PFSK-1 (cell line): ENCODE data around the gene RALGPS1.

Experiments used
- FOXP2 ChIP-seq: optimal IDR thresholded peaks from 2 replicates; pipeline ENCODE3; 2011; ENCODE audit warnings: borderline replicate concordance, control low read depth, inconsistent platforms; ENCODE audit not compliant: insufficient read depth; ENCODE audit errors: extremely low read length, extremely low read depth
- POLR2AphosphoS5 ChIP-seq: IDR thresholded peaks from 2 replicates; pipeline ENCODE4 v1.6.1; 2012; ENCODE audit warnings: low read depth, mild to moderate bottlenecking, control low read depth, low read length, moderate library complexity
- REST ChIP-seq, 2 experiments: IDR thresholded peaks; 2 replicates each; pipeline versions ENCODE4 v1.6.1 to v1.8.0; 2011 to 2012; ENCODE audit warnings: low read depth in 2 of 2, low read length in 2 of 2, control low read depth in 1 of 2, inconsistent platforms in 1 of 2, mild to moderate bottlenecking in 1 of 2, moderate library complexity in 1 of 2; ENCODE audit not compliant: insufficient read depth in 1 of 2
- SIN3A ChIP-seq: IDR thresholded peaks from 2 replicates; pipeline ENCODE4 v1.6.1; 2012; ENCODE audit warnings: mild to moderate bottlenecking, low read length, moderate library complexity, borderline replicate concordance; ENCODE audit not compliant: insufficient read depth
- TAF1 ChIP-seq: IDR thresholded peaks from 2 replicates; pipeline ENCODE4 v1.6.1; 2012; ENCODE audit warnings: low read length, control low read depth, borderline replicate concordance; ENCODE audit not compliant: insufficient read depth

Gene RALGPS1

DNA sequence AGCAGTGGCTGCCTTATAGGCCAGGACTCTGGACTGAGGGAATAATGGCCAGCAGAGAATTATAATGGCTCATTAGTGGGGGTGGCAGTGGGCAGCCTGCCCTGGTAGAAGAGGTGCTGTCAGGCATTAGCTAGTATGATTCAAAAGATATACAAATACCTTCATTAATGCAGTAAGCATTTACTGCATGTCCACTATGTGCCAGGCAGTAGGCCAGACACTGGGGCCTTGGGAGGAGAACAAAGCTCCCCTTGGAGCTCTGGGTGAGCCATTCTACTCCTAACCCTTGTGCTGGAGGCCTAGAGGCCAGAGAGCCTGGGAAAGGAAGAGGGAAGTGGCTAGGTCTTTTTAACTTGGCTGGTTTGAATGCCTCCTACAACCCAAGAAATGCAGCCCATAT is 348.0 kb downstream of the RALGPS1 start:
- TF ChIP-seq SIN3A, result no peak
- no peak for TF ChIP-seq TAF1
- no peak for TF ChIP-seq FOXP2
- TF ChIP-seq REST (IDR thresholded peaks at IDR 0.05; ENCODE audit: insufficient read depth in 1 of 2, low read depth in 2 of 2, low read length in 2 of 2), result no peak
- TF ChIP-seq POLR2AphosphoS5, result no peak

- TF ChIP-seq SIN3A (no peak), REST (IDR thresholded peaks at IDR 0.05; ENCODE audit: insufficient read depth in 1 of 2, low read depth in 2 of 2, low read length in 2 of 2) (no peak)
Observed at GRCh38 chr9:127263237-127263636, 348.7 kb downstream of the RALGPS1 start.

DNA sequence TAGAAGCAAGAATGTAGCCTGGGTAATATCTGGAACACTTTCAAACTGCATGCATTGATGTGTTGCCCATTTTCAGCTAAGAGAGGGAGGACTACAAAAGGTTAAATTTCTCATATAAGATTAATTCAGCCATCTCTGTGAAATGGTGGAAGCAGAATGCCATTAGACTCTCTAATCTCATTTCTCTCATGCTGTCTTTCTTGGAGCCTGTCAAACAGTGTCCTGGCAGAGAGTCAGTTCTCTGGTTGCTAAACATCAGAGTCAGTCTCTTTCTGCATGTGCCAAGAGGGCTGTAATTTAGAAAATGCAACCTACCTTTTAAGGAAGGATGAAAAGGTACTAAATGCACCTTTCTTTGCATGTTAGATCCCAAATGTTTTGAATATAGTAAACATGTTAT is 349.1 kb downstream of the RALGPS1 start:
- no peak for TF ChIP-seq FOXP2
- TF ChIP-seq POLR2AphosphoS5, result no peak
- TF ChIP-seq REST (IDR thresholded peaks at IDR 0.05; ENCODE audit: insufficient read depth in 1 of 2, low read depth in 2 of 2, low read length in 2 of 2), result no peak
- TF ChIP-seq SIN3A, result no peak
- TF ChIP-seq TAF1, result no peak

- no peak for TF ChIP-seq FOXP2
- TF ChIP-seq REST (IDR thresholded peaks at IDR 0.05; ENCODE audit: insufficient read depth in 1 of 2, low read depth in 2 of 2, low read length in 2 of 2), result no peak
- no peak for TF ChIP-seq POLR2AphosphoS5
- no peak for TF ChIP-seq SIN3A
- no peak for TF ChIP-seq TAF1
Observed at GRCh38 chr9:127264462-127265219, 350.1 kb downstream of the RALGPS1 start, which contains the start of gene GARNL3. TSS of gene GARNL3 (plus strand) at chr9:127264774. CDS start at chr9:127264878, 104 bp downstream.
